H9 (cell line): ENCODE data around the gene PTCSC3. TPM values are rescaled to one million over a fixed set of nuclear protein-coding genes. Genes with fewer than 3 reads are reported as not detected.

Experiments used
- DNase-seq: peaks from one replicate; pipeline ENCODE4 v3.0.0-alpha.2; 2017
- H2AFZ ChIP-seq: one replicate; pipeline ENCODE4 v1.6.1; 2013; ENCODE audit warnings: mild to moderate bottlenecking, low read length, control low read depth, moderate library complexity
- H2AK5ac ChIP-seq: 2 replicates; pipeline ENCODE4 v1.6.1; 2013; ENCODE audit warnings: low read length, control low read depth, mixed read lengths; ENCODE audit not compliant: insufficient read length
- H2BK120ac ChIP-seq: one replicate; pipeline ENCODE4 v1.6.1; 2013; ENCODE audit warnings: low read depth, mild to moderate bottlenecking, low read length, control low read depth, inconsistent platforms; ENCODE audit not compliant: poor library complexity, severe bottlenecking
- H2BK12ac ChIP-seq: 2 replicates; pipeline ENCODE4 v1.6.1; 2013; ENCODE audit warnings: low read length, control low read depth, mixed read lengths, low read depth; ENCODE audit not compliant: insufficient read length
- H2BK15ac ChIP-seq: 2 replicates; pipeline ENCODE4 v1.6.1; 2013; ENCODE audit warnings: low read depth, low read length, control low read depth
- H2BK20ac ChIP-seq: one replicate; pipeline ENCODE4 v1.6.1; 2013; ENCODE audit warnings: low read depth, mild to moderate bottlenecking, low read length, control low read depth, inconsistent platforms; ENCODE audit not compliant: poor library complexity, severe bottlenecking
- H2BK5ac ChIP-seq: 2 replicates; pipeline ENCODE4 v1.6.1; 2013; ENCODE audit warnings: low read length, control low read depth, mixed read lengths; ENCODE audit not compliant: insufficient read length
- H3K14ac ChIP-seq: 2 replicates; pipeline ENCODE4 v1.6.1; 2013; ENCODE audit warnings: low read length, control low read depth; ENCODE audit not compliant: insufficient read depth
- H3K18ac ChIP-seq: 2 replicates; pipeline ENCODE4 v1.6.1; 2013; ENCODE audit warnings: low read depth, mild to moderate bottlenecking, mixed read lengths, low read length, control low read depth; ENCODE audit not compliant: insufficient read length
- H3K23ac ChIP-seq: 2 replicates; pipeline ENCODE4 v1.6.1; 2013; ENCODE audit warnings: low read length, control low read depth, mixed read lengths, low read depth; ENCODE audit not compliant: insufficient read length
- H3K23me2 ChIP-seq: 2 replicates; pipeline ENCODE4 v1.6.1; 2013; ENCODE audit warnings: low read depth, mild to moderate bottlenecking, mixed read lengths, low read length, control low read depth; ENCODE audit not compliant: insufficient read length, poor library complexity, severe bottlenecking
- H3K27ac ChIP-seq: 2 replicates; pipeline ENCODE4 v1.5.1; 2013; ENCODE audit warnings: low read length, control low read depth, mixed read lengths, low read depth; ENCODE audit not compliant: insufficient read length
- H3K27me3 ChIP-seq: 2 replicates; pipeline ENCODE4 v1.6.1; 2013; ENCODE audit warnings: low read length, control low read depth, inconsistent platforms; ENCODE audit not compliant: insufficient read depth
- H3K4ac ChIP-seq: 2 replicates; pipeline ENCODE4 v1.6.1; 2013; ENCODE audit warnings: low read depth, mild to moderate bottlenecking, control low read depth, inconsistent platforms, low read length, moderate library complexity
- H3K4me1 ChIP-seq: 2 replicates; pipeline ENCODE4 v1.6.1; 2013; ENCODE audit warnings: low read length, control low read depth, inconsistent platforms; ENCODE audit not compliant: insufficient read depth
- H3K4me2 ChIP-seq: 2 replicates; pipeline ENCODE4 v1.6.1; 2013; ENCODE audit warnings: low read length, control low read depth, mixed read lengths; ENCODE audit not compliant: insufficient read length, insufficient read depth
- H3K56ac ChIP-seq: 2 replicates; pipeline ENCODE4 v1.6.1; 2013; ENCODE audit warnings: low read depth, mild to moderate bottlenecking, mixed read lengths, low read length, control low read depth; ENCODE audit not compliant: insufficient read length
- H3K79me1 ChIP-seq: 2 replicates; pipeline ENCODE4 v1.6.1; 2013; ENCODE audit warnings: low read depth, mild to moderate bottlenecking, moderate library complexity, low read length, control low read depth, inconsistent platforms; ENCODE audit not compliant: insufficient read depth, poor library complexity, severe bottlenecking
- H3K79me2 ChIP-seq: 2 replicates; pipeline ENCODE4 v1.6.1; 2013; ENCODE audit warnings: low read length, control low read depth, inconsistent platforms; ENCODE audit not compliant: insufficient read depth
- H3K9ac ChIP-seq: 2 replicates; pipeline ENCODE4 v1.6.1; 2013; ENCODE audit warnings: low read length, control low read depth, mixed read lengths; ENCODE audit not compliant: insufficient read length; ENCODE audit errors: extremely low read depth
- H3K9me3 ChIP-seq: one replicate; pipeline ENCODE4 v1.6.1; 2013; ENCODE audit warnings: low read depth, low read length, inconsistent platforms; ENCODE audit not compliant: control insufficient read depth
- H3T11ph ChIP-seq: one replicate; pipeline ENCODE4 v1.6.1; 2013; ENCODE audit warnings: mild to moderate bottlenecking, low read length, control low read depth, inconsistent platforms
- H4K20me1 ChIP-seq: one replicate; pipeline ENCODE4 v1.6.1; 2013; ENCODE audit not compliant: control insufficient read depth, insufficient read length, insufficient read depth
- H4K5ac ChIP-seq: 2 replicates; pipeline ENCODE4 v1.6.1; 2013; ENCODE audit warnings: low read depth, mild to moderate bottlenecking, mixed read lengths, low read length, control low read depth; ENCODE audit not compliant: insufficient read length
- H4K8ac ChIP-seq: replicated peaks from 2 replicates; pipeline ENCODE4 v1.6.1; 2013; ENCODE audit warnings: low read length, control low read depth, mixed read lengths, low read depth; ENCODE audit not compliant: insufficient read length
- H4K91ac ChIP-seq: 2 replicates; pipeline ENCODE4 v1.6.1; 2013; ENCODE audit warnings: low read depth, mild to moderate bottlenecking, moderate library complexity, mixed read lengths, low read length, control low read depth; ENCODE audit not compliant: insufficient read length
- H3K27ac Mint-ChIP-seq, 3 experiments: 2 replicates in 2 of 3; 3 replicates in 1 of 3; pipeline ENCODE4 v1.8.0; 2020 to 2021; ENCODE audit warnings: mixed read lengths in 3 of 3, mild to moderate bottlenecking in 1 of 3, moderate library complexity in 1 of 3
- H3K27me3 Mint-ChIP-seq: 2 replicates; pipeline ENCODE4 v1.8.0; 2021; ENCODE audit warnings: low read depth, mild to moderate bottlenecking, moderate library complexity, mixed read lengths
- H3K36me3 Mint-ChIP-seq, 3 experiments: 2 replicates in 2 of 3; 3 replicates in 1 of 3; pipeline ENCODE4 v1.8.0; 2020 to 2021; ENCODE audit warnings: low read depth in 3 of 3, mixed read lengths in 3 of 3; ENCODE audit not compliant: insufficient read depth in 1 of 3
- H3K4me1 Mint-ChIP-seq, 2 experiments: 2 replicates each; pipeline ENCODE4 v1.8.0; 2020; ENCODE audit warnings: mixed read lengths in 2 of 2
- H3K4me3 Mint-ChIP-seq, 2 experiments: 2 replicates in 1 of 2; 3 replicates in 1 of 2; pipeline ENCODE4 v1.8.0; 2020 to 2021; ENCODE audit warnings: mild to moderate bottlenecking in 2 of 2, mixed read lengths in 2 of 2, moderate library complexity in 1 of 2
- H3K9me3 Mint-ChIP-seq, 2 experiments: 2 replicates in 1 of 2; 3 replicates in 1 of 2; pipeline ENCODE4 v1.8.0; 2020; ENCODE audit warnings: mild to moderate bottlenecking in 2 of 2, mixed read lengths in 2 of 2, moderate library complexity in 1 of 2
- CTCF ChIP-seq: fragments of 200-600 bp; sonication (generic); conservative IDR thresholded peaks from 3 replicates; pipeline ENCODE4 v1.8.0; 2021; ENCODE audit warnings: antibody characterized with exemption, mild to moderate bottlenecking
- WGBS: extraction: QIAGEN DNeasy Blood & Tissue Kit; methylation state at CpG from one replicate; pipeline ENCODE4 v1.1.7; 2013; ENCODE audit warnings: missing lambda C conversion rate, low lambda C conversion rate, mixed read lengths; ENCODE audit not compliant: insufficient read length; ENCODE audit errors: extremely low coverage; 5-methylcytosine and 5-hydroxymethylcytosine counted together
- total RNA-seq: library from RNA; stranded (reverse); gene quantifications from 2 replicates; pipeline ENCODE4 v1.2.1, GENCODE V29; 2021

Gene PTCSC3
- total RNA-seq, 1 experiment from 2014 or later, result not detected

- Histone ChIP-seq H4K20me1 (no peaks in the 10 kb centered on the region), H4K5ac (no peak overlapping the region), H2BK15ac (no peak overlapping the region), H3K23ac (no peak overlapping the region), H3T11ph (no peak overlapping the region), H3K4ac (no peak overlapping the region), H2BK120ac (no peak overlapping the region), H3K79me1 (no peaks in the 10 kb centered on the region), H3K9me3 (no peaks in the 10 kb centered on the region), H3K14ac (no peak overlapping the region), H2BK20ac (no peak overlapping the region), H2AFZ (no peak overlapping the region), H3K79me2 (no peaks in the 10 kb centered on the region), H3K18ac (no peak overlapping the region), H3K27ac (no peak overlapping the region), H2BK12ac (no peak overlapping the region), H3K23me2 (no peaks in the 10 kb centered on the region), H4K8ac (no peak overlapping the region), H3K27me3 (no peaks in the 10 kb centered on the region), H3K56ac (no peak overlapping the region), H2BK5ac (no peak overlapping the region), H3K4me1 (0 out of 2 replicates have a peak, but pooled peaks cover 2% of the 10 kb centered on the region), H2AK5ac (no peak overlapping the region), H3K9ac (no peak overlapping the region), H3K4me2 (no peak overlapping the region), H4K91ac (no peak overlapping the region)
- H3K27me3 Mint-ChIP-seq, result no peaks in the 10 kb centered on the region; the same call in none of the 2 replicates
- DNase-seq, result no peak
- no peaks in the 10 kb centered on the region for H3K36me3 Mint-ChIP-seq
- H3K27ac Mint-ChIP-seq, result no peak overlapping the region
- H3K4me1 Mint-ChIP-seq, result peaks cover 7% of the 10 kb centered on the region in 2 experiments
- no peaks in the 10 kb centered on the region for H3K9me3 Mint-ChIP-seq
- H3K4me3 Mint-ChIP-seq, result no peak overlapping the region
- no CpG with 5 or more reads among the region's 1 CpG for WGBS
- no peak for TF ChIP-seq CTCF
Observed at GRCh38 chr14:36173161-36173560, 3.4 kb downstream of the PTCSC3 start.
